GM06990 (cell line): ENCODE measurements around the gene NCK1.

Experiments
- DNase-seq: peaks from one replicate; pipeline ENCODE4 v3.0.0-alpha.2; 2011; ENCODE audit not compliant: insufficient read length; ENCODE audit errors: extremely low read depth
- H3K27me3 ChIP-seq: replicated peaks from 2 replicates; pipeline ENCODE4 v1.6.0; 2011; ENCODE audit warnings: low read length; ENCODE audit not compliant: control insufficient read depth, insufficient read depth
- H3K36me3 ChIP-seq: 2 replicates; pipeline ENCODE4 v1.5.1; 2011; ENCODE audit warnings: low read length; ENCODE audit not compliant: control insufficient read depth, insufficient read depth
- H3K4me3 ChIP-seq: replicated peaks from 2 replicates; pipeline ENCODE4 v1.5.1; 2011; ENCODE audit warnings: low read depth, mild to moderate bottlenecking, control low read depth, low read length
- CTCF ChIP-seq: IDR thresholded peaks from 2 replicates; pipeline ENCODE4 v1.5.1; 2011; ENCODE audit warnings: low read length, control low read depth, mild to moderate bottlenecking, inconsistent platforms; ENCODE audit not compliant: insufficient read depth, poor library complexity, severe bottlenecking

NCK1 gene

DNA sequence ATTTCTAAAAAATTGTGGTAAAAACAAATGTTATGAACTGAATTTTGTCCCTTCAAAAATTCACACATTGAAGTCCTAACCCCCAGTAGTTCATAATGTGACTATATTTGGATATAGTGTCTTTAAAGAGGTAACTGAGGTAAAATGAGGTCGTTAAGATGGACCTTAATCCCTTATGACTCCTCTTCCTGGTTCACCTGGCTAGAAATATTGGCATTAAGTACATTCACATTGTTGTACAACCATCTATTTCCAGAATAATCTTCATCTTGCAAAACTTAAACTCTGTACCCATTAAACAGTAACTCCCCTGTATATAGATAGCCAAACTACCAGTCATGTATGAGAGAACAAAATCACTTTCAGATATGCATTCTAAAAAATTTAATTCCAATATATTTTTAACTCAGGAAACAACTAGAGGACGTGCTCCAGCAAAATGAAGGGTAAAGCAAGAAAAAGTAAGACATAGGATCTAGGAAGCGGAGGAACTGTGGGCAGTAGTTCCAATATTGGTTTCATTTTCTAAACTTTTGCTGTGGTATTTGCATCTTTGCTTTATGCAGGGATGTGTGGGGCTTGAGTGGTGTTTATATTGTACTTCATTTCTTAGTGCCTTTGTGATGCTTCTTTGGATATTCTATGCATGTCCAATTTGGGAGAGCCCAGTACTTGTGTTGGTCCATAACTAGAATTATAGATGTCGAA lies 59.0 kb downstream of the NCK1 start:
- DNase-seq = no peak
- no peak overlapping the region for H3K4me3 ChIP-seq
- TF ChIP-seq CTCF = no peak
- no peaks in the 10 kb centered on the region for H3K27me3 ChIP-seq
- no peaks in the 10 kb centered on the region for H3K36me3 ChIP-seq

DNA sequence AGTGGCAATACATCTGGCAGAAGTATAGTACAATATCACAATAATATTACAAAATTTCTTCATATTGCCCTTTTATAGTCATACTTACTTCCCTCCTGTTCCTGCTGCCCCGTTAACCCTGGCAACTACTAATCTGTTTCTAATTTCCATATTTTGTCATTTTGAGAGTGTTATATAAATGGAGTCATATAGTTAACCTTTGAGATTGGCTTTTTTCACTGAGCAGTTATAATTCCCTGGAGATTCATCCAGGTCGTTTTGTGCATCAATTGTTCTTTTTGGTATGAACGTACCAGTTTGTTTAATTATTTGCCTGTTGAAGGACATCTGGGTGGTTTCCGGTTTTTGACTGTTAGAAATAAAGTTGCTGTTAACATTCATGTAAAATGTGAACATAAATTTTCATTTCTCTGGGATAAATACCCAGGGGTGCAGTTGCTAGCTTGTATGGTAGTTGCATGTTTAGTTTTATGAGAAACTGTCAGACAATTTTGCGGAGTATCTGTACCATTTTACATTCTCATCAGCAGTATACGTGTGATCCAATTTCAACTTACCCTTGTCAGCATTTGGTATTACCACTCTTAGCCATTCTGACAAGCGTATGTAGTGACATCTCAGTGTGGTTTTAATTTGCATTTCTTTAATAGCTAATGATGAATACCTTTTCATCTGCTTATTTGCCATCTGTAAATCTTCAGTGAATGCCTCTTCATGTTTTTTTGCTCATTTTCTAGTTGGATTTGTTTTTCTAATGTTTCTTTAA lies 63.6 kb downstream of the NCK1 start:
- Histone ChIP-seq H3K4me3 (no peak overlapping the region), H3K27me3 (no peaks in the 10 kb centered on the region), H3K36me3 (no peaks in the 10 kb centered on the region; the same call in 1 of the 2 replicates)
- TF ChIP-seq CTCF = no peak
- no peak for DNase-seq

DNA sequence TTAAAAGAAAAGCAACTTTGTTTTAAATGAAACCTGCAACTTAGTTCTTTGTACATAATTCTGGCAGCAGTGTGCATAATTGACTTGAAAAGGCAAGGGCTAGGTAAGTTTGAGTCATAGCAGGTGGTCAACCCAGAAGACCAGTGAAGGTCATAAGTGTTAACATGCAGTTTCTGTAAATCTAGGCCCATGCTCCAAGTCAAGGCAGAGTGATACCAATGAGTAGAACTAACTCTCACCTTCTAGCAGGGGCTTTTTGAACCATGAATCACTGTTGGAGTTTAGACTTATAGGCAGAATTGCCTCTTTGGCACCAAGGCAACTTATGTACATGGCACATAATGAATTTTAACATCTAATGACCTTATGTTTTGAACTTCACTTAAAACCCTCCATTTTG lies 66.2 kb downstream of the NCK1 start:
- Histone ChIP-seq H3K4me3 (no peak overlapping the region), H3K27me3 (no peaks in the 10 kb centered on the region), H3K36me3 (no peaks in the 10 kb centered on the region; the same call in 1 of the 2 replicates)
- TF ChIP-seq CTCF = no peak
- no peak for DNase-seq

- TF ChIP-seq CTCF = no peak
- no peak for DNase-seq
- Histone ChIP-seq H3K36me3 (no peaks in the 10 kb centered on the region; the same call in none of the 2 replicates), H3K4me3 (no peak overlapping the region), H3K27me3 (no peaks in the 10 kb centered on the region)
Observed at GRCh38 chr3:136929977-136930670, 68.1 kb downstream of the NCK1 start.

DNA sequence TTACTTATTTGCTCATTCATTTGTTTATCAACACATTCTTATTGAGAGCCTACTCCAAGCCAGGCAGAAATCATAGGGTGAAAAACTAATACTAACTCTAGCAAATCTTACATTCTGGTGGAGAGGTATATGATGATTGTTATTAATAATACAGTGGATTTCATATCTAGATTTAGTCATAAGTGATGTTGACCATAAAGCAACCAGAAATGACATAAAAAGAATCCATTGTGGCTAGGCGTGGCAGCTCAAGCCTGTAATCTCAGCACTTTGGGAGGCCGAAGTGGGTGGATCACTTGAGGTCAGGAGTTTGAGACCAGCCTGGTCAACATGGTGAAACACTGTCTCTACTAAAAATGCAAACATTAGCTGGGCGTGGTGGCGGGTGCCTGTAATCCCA lies 69.6 kb downstream of the NCK1 start:
- H3K4me3 ChIP-seq = no peak overlapping the region
- no peak for DNase-seq
- no peaks in the 10 kb centered on the region; the same call in none of the 2 replicates for H3K36me3 ChIP-seq
- no peak for TF ChIP-seq CTCF
- no peaks in the 10 kb centered on the region for H3K27me3 ChIP-seq
